AG09309 (cell line): ENCODE measurements around the gene STAB1.

ENCODE experiments used
- DNase-seq: peaks from one replicate; pipeline ENCODE4 v3.0.0-alpha.2; 2010; ENCODE audit warnings: low read depth
- H3K4me3 ChIP-seq: 2 replicates; pipeline ENCODE4 v1.5.1; 2011; ENCODE audit warnings: mild to moderate bottlenecking, low read depth, low read length, moderate library complexity; ENCODE audit not compliant: control insufficient read depth
- TF ChIP-seq, protein P1 (sequence below): IDR thresholded peaks from 2 replicates; pipeline ENCODE4 v1.5.1; 2011; ENCODE audit warnings: mild to moderate bottlenecking, low read depth, low read length, inconsistent platforms; ENCODE audit not compliant: insufficient read depth, control insufficient read depth; ENCODE audit errors: missing control alignments

The STAB1 gene

GRCh38 chr3:52481819-52482521 lies 13.2 kb upstream of the STAB1 start:
- no peak overlapping the region for H3K4me3 ChIP-seq
- no peak for DNase-seq
- TF ChIP-seq, protein P1, sequence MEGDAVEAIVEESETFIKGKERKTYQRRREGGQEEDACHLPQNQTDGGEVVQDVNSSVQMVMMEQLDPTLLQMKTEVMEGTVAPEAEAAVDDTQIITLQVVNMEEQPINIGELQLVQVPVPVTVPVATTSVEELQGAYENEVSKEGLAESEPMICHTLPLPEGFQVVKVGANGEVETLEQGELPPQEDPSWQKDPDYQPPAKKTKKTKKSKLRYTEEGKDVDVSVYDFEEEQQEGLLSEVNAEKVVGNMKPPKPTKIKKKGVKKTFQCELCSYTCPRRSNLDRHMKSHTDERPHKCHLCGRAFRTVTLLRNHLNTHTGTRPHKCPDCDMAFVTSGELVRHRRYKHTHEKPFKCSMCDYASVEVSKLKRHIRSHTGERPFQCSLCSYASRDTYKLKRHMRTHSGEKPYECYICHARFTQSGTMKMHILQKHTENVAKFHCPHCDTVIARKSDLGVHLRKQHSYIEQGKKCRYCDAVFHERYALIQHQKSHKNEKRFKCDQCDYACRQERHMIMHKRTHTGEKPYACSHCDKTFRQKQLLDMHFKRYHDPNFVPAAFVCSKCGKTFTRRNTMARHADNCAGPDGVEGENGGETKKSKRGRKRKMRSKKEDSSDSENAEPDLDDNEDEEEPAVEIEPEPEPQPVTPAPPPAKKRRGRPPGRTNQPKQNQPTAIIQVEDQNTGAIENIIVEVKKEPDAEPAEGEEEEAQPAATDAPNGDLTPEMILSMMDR, result peak; percentile 53

- DNase-seq, result no peak
- TF ChIP-seq, protein P1, result no peak
- H3K4me3 ChIP-seq, result no peak overlapping the region
These were observed 12.1 kb upstream of the STAB1 start for GRCh38 chr3:52483081-52483480.

- peak; percentile 71 for DNase-seq
- H3K4me3 ChIP-seq, result no peak overlapping the region
- TF ChIP-seq, protein P1, result no peak
These were observed 11.4 kb upstream of the STAB1 start for GRCh38 chr3:52483577-52484381.

DNA sequence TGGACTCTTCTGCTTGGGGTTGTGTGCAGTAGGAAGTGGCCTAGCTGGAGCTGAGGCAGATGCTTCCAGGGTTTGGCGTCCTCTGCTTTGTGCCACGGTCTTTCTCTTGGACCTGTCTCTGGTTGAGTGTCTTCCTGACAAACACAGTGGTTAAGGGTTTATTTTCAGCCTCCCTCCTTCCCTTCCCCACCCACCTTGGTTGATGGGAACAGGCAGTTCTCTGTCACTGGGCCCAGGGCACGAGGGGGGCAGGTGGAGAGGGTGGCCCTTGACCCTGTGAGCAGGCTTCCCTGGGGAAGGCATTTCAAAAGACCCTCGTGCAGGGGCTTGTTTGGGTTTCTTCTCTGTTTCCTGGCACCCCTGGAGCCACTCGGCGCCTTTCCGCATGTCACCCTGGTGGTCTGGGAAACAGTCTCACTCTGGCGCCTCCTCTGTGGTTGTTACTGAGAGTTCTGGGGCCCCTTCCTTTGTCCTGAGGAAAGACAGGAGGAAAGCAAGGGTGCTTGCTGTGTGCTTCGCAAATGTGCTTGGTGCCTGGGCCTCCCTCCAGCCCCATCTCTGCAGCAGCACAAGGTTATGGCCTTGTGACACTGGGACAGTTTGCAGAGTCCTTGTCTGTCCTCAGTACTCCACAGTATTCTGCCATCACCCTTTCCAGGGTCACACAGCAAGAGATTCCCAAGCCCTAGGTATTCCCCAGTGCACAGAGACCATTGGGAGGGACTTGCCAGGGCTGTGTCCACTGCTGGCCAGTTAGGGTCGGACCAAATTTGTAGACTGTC lies 10.3 kb upstream of the STAB1 start:
- H3K4me3 ChIP-seq, result no peak overlapping the region
- DNase-seq, result no peak

DNA sequence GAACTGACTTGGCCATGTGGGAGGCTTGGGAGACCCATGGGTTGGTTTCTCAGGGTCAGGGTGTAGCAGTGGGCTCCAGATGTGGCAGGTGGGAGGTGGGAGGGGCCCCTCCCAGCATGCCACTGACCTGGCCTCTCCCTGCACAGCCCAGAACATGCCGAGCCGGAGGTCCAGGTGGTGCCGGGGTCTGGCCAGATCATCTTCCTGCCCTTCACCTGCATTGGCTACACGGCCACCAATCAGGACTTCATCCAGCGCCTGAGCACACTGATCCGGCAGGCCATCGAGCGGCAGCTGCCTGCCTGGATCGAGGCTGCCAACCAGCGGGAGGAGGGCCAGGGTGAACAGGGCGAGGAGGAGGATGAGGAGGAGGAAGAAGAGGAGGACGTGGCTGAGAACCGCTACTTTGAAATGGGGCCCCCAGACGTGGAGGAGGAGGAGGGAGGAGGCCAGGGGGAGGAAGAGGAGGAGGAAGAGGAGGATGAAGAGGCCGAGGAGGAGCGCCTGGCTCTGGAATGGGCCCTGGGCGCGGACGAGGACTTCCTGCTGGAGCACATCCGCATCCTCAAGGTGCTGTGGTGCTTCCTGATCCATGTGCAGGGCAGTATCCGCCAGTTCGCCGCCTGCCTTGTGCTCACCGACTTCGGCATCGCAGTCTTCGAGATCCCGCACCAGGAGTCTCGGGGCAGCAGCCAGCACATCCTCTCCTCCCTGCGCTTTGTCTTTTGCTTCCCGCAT lies 7.9 kb upstream of the STAB1 start:
- H3K4me3 ChIP-seq, result no peak overlapping the region
- TF ChIP-seq, protein P1, result no peak
- DNase-seq, result no peak

More for the DNA sequence above, 10.3 kb upstream of the STAB1 start:
- TF ChIP-seq, protein P1, result no peak
